HTERT RPE-1 (cell line): ENCODE data around the gene RIC1.
"Not testable (repeated sequence)": the region's sequence is repeated elsewhere in the genome, so short reads cannot be mapped to it uniquely, and the experiment has no call there.

Experiments
- in situ Hi-C: fragments of 300-500 bp; cut with MboI; formaldehyde crosslinking; loops from 4 replicates; pipeline ENCODE4 v1.14.3; 2020; ENCODE audit warnings: low sequenced_read_pairs

Gene RIC1

DNA sequence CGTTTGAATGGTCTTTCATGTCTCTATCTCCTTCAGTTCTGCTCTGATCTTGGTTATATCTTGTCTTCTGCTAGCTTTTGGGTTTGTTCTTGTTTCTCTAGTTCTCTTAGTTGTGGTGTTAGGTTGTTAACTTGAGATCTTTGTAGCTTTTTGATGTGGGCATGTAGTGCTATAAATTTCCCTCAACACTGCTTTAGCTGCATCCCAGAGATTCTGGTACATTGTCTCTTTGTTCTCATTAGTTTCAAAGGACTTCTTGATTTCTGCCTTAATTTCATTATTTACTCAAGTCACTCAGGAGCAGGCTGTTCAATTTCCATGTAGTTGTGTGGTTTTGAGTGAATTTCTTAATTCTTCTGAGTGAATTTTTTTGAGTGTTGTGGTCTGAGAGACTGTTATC, 33.9 kb downstream of the RIC1 start:
- in situ Hi-C loops = not testable (repeated sequence)

DNA sequence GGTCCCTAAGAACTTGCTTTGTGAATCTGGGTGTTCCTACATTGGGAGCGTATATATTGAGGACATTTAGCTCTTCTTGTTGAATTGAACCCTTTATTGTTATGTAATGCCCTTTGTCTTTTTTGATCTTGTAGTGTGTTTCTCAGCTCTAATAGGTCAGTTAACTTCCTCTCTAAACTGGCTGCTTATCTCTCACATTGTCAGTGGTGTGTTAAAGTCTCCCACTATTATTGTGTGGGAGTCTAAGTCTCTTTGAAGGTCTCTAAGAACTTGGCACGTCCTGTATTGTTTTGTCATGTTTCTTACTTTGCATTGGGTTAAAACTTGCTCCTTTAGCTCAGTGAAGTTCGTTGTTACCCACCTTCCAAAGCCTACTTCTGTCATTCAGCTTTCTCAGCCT, 36.2 kb downstream of the RIC1 start:
- in situ Hi-C loops = no loop called here

DNA sequence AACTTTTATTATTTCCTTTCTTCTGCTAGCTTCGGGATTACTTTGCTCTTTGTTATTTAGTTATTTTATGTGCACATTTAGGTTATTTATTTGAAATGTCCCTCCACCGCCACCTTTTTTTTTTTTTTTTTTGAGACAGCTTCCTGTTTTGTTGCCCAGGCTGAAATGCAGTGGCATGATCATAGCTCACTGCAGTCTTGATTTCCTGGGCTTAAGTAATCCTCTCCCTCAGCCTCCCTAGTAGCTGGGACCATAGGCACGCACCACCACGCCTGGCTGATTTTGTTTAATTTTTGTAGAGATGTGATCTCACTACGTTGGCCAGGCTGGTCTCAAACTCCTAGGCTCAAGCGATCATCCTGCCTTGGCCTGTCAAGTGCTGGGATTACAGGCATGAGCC, 38.5 kb downstream of the RIC1 start:
- in situ Hi-C loops = no loop called here

DNA sequence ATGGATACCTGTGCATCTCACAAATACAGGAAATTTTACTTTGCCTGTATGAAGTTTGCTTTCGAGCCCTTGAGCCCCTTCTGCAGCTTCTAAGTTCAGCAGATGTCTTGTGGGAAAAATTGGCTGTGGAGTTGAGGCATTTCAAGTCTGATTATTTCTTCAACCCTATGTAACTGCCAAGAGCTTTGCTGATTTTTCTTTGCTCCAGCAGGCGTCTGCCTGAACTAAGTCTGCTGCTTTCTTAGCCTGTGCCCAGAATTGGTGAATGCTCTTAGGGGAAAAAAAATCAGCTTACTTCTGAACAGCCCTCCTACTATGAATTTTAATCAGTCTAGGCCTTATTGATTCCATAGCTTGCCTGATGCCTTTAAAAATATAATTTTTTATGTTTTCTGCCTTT, 41.2 kb downstream of the RIC1 start:
- in situ Hi-C loops = no loop called here

DNA sequence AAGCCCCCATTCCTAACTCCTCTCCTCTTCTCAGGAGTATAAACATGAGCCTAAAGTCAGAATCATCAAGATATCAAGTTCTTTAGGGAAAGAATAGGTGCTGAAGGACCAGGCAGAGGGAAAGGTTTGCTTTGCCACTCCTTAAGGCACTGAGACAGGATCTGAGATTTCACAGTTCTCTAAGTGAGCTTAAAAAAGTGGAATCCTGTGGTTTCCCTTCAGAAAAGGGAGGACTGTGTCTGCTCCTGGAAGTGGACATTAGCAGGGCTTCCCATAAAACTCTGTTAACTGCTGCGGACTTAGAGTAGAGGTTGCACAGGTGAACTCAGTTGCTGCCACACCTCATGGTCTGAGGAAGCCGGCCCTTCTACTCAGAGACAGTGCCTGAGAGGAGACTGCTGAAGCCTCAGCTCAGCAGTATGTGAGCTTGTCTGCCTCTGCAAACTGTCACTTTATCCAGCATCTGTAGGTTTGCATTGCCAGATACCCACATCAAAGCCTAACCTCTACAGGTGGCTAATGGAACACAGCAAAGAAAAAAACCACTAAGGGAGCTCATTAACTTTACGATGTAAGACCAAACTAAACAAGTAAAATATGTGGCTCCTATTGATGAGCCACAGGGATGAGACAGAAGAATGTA, 42.9 kb downstream of the RIC1 start:
- in situ Hi-C loops = no loop called here

DNA sequence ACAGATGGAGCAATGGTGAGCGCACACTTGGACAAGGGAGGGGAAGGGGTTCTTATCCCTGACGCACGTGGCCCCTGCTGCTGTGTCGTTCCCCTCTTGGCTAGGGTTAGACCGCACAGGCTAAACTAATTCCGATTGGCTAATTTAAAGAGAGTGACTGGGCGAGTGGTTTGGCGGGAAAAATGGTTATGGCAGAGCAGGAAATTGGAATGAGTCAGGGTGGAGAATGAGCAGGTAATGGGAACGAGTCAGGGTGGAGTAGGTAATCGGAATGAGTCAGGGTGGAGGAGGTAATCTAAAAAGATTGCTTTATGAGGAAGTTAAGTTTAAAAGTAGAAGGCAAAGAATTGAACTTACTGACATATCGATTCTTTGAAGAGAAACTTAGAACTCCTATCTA, 46.1 kb downstream of the RIC1 start:
- in situ Hi-C loops = not testable (repeated sequence)

- in situ Hi-C loops = not testable (repeated sequence)
Observed at GRCh38 chr9:5683591-5683990, 54.7 kb downstream of the RIC1 start.

GRCh38 chr9:5684101-5684500, 55.2 kb downstream of the RIC1 start:
- in situ Hi-C loops = no loop called here

- in situ Hi-C loops = no loop called here
Observed at GRCh38 chr9:5688109-5688508, 59.2 kb downstream of the RIC1 start.

GRCh38 chr9:5690278-5690677, 61.4 kb downstream of the RIC1 start:
- in situ Hi-C loops = no loop called here

GRCh38 chr9:5695860-5696259, 67.0 kb downstream of the RIC1 start:
- in situ Hi-C loops = no loop called here

- in situ Hi-C loops = no loop called here
Observed at GRCh38 chr9:5696884-5697283, 68.0 kb downstream of the RIC1 start.

GRCh38 chr9:5698004-5698403, 69.1 kb downstream of the RIC1 start:
- in situ Hi-C loops = no loop called here

- in situ Hi-C loops = no loop called here
Observed at GRCh38 chr9:5698810-5699556, 70.1 kb downstream of the RIC1 start.

DNA sequence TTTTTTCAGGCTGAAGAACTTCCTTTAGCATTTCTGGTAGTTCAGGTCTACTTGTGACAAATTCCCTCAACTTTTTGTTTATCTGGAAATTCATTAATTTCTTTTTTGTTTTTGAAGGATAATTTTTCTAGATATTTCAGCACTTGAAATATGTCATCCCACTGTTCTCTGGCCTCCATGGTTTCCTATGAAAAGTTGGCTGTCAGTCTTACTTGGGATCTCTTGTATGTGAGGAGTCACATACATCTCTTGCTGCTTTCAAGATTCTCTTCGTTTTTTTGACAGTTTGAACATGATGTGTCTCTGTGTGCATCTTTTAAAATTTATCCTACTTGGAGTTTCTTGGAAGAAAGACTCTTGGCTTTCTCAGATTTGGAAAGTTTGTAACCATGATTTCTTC, 79.5 kb downstream of the RIC1 start:
- in situ Hi-C loops = no loop called here

- in situ Hi-C loops = no loop called here
Observed at GRCh38 chr9:5712651-5713390, 83.9 kb downstream of the RIC1 start.

- in situ Hi-C loops = no loop called here
Observed at GRCh38 chr9:5714501-5715401, 85.8 kb downstream of the RIC1 start.

DNA sequence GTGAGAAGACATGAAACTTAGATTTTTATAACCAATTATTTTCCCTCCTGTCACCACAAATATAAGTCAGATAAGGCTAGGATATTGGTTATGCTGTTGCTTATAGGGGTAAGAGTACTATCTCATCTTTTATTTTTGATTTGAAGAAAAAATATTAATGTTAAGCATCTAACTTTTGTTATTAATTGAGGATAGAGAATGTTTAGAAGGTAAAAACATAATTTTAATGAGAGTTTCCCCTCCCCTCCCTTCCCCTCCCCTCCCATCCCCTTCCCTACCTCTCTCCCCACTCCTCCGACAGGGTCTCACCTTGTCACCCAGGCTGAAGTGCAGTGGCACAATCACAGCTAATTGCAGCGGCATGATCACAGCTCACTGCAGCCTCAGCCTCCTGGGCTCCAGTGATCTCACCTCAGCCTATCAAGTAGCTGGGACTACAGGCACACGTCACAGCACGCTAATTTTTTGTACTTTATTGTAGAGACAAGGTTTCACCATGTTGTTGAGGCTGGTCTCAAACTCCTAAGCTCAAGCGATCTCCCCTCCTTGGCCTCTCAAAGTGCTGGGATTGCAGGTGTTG, 86.7 kb downstream of the RIC1 start:
- in situ Hi-C loops = no loop called here

- in situ Hi-C loops = not testable (repeated sequence)
Observed at GRCh38 chr9:5717434-5717833, 88.5 kb downstream of the RIC1 start.

GRCh38 chr9:5718296-5719032, 89.6 kb downstream of the RIC1 start:
- in situ Hi-C loops = no loop called here
